SK-N-SH (cell line): Measurements from ENCODE around the gene ATOSA. TPM values are rescaled to one million over a fixed set of nuclear protein-coding genes. Genes with fewer than 3 reads are reported as not detected.

Source experiments
- CTCF ChIA-PET: fragments of 300-600, 350-600 bp; formaldehyde crosslinking; extraction: SDS; loops from one replicate; lab custom pipeline; 2021; lab: Yijun Ruan, JAX
- POLR2A ChIA-PET: fragments of 350-600 bp; sonication (Branson Sonifier 250); formaldehyde crosslinking; extraction: SDS; loops from one replicate; lab custom pipeline; 2020; ENCODE audit warnings: antibody characterized with exemption, inconsistent platforms; lab: Yijun Ruan, JAX
- DNase-seq: peaks from one replicate; pipeline ENCODE4 v3.0.0; 2012
- H2AFZ ChIP-seq: fragments of 200-600 bp; sonication (generic); 2 replicates; pipeline ENCODE4 v1.8.1; 2016; ENCODE audit warnings: antibody characterized with exemption, mild to moderate bottlenecking, low read depth
- H3F3A ChIP-seq: fragments of 200-600 bp; sonication (generic); replicated peaks from 2 replicates; pipeline ENCODE3; 2016; ENCODE audit warnings: antibody characterized with exemption, mild to moderate bottlenecking; ENCODE audit not compliant: insufficient read depth
- H3K27ac ChIP-seq, 2 experiments: fragments of 200-500 bp in 1 of 2; fragments of 200-600 bp in 1 of 2; sonication (Bioruptor generic) in 1 of 2; sonication (generic), shearing (Covaris generic) in 1 of 2; 2 replicates each; pipeline versions ENCODE4 v1.5.1 to v1.6.1; 2014 to 2016; ENCODE audit warnings: low read depth in 2 of 2, inconsistent platforms in 1 of 2, low read length in 1 of 2, mild to moderate bottlenecking in 1 of 2, mixed read lengths in 1 of 2
- H3K27me3 ChIP-seq: fragments of 200-600 bp; sonication (generic), shearing (Covaris generic); 2 replicates; pipeline ENCODE4 v1.6.1; 2016; ENCODE audit warnings: mixed run types; ENCODE audit not compliant: insufficient read depth
- H3K36me3 ChIP-seq, 2 experiments: fragments of 200-500 bp in 1 of 2; fragments of 200-600 bp in 1 of 2; sonication (Bioruptor generic) in 1 of 2; sonication (generic) in 1 of 2; replicated peaks in 1 of 2; 2 replicates each; pipeline versions ENCODE3 to v1.5.1; 2014 to 2016; ENCODE audit warnings: low read length in 1 of 2, mild to moderate bottlenecking in 1 of 2; ENCODE audit not compliant: insufficient read depth in 2 of 2, control insufficient read depth in 1 of 2
- H3K4me1 ChIP-seq, 2 experiments: fragments of 200-500 bp in 1 of 2; fragments of 200-600 bp in 1 of 2; sonication (Bioruptor generic) in 1 of 2; sonication (generic), shearing (Covaris generic) in 1 of 2; 2 replicates each; pipeline versions ENCODE4 v1.5.1 to v1.6.1; 2014 to 2016; ENCODE audit warnings: low read depth in 1 of 2, low read length in 1 of 2, mixed run types in 1 of 2; ENCODE audit not compliant: insufficient read depth in 2 of 2, control insufficient read depth in 1 of 2
- H3K4me2 ChIP-seq: fragments of 200-600 bp; sonication (generic), shearing (Covaris generic); 2 replicates; pipeline ENCODE4 v1.6.1; 2017; ENCODE audit warnings: mixed run types
- H3K4me3 ChIP-seq, 2 experiments: fragments of 200-500 bp in 1 of 2; fragments of 200-600 bp in 1 of 2; sonication (Bioruptor generic) in 1 of 2; sonication (generic), shearing (Covaris generic) in 1 of 2; 2 replicates each; pipeline versions ENCODE4 v1.5.1 to v1.8.1; 2014 to 2016; ENCODE audit warnings: low read depth in 2 of 2, inconsistent platforms in 1 of 2, low read length in 1 of 2, mild to moderate bottlenecking in 1 of 2, mixed read lengths in 1 of 2, moderate library complexity in 1 of 2
- H3K79me2 ChIP-seq: fragments of 200-600 bp; sonication (generic); 2 replicates; pipeline ENCODE4 v1.8.1; 2017; ENCODE audit warnings: mild to moderate bottlenecking; ENCODE audit not compliant: insufficient read depth
- H3K9ac ChIP-seq: fragments of 200-600 bp; sonication (generic); 2 replicates; pipeline ENCODE4 v1.6.1; 2017; ENCODE audit warnings: mixed run types
- H3K9me2 ChIP-seq: fragments of 200-600 bp; sonication (generic); 2 replicates; pipeline ENCODE4 v1.6.1; 2017; ENCODE audit warnings: mixed run types
- H3K9me3 ChIP-seq: fragments of 200-600 bp; sonication (generic); 2 replicates; pipeline ENCODE4 v1.6.1; 2017; ENCODE audit warnings: mixed run types, mild to moderate bottlenecking, moderate library complexity
- H4K20me1 ChIP-seq: fragments of 200-600 bp; sonication (generic); 2 replicates; pipeline ENCODE4 v1.6.1; 2017; ENCODE audit warnings: mild to moderate bottlenecking, mixed run types; ENCODE audit not compliant: insufficient read depth
- CHD2 ChIP-seq: fragments of 150-350 bp; IDR thresholded peaks from 2 replicates; pipeline ENCODE4 v1.6.1; 2018; ENCODE audit warnings: low read length; ENCODE audit not compliant: partially characterized antibody
- CTCF ChIP-seq: fragments of 200-600 bp; sonication (generic); IDR thresholded peaks from 2 replicates; pipeline ENCODE4 v1.6.1; 2017; ENCODE audit warnings: antibody characterized with exemption, mild to moderate bottlenecking, moderate library complexity
- ELF1 ChIP-seq: IDR thresholded peaks from 2 replicates; pipeline ENCODE4 v1.4.0; 2012
- EP300 ChIP-seq, 2 experiments: IDR thresholded peaks; 2 replicates each; pipeline versions ENCODE4 v1.4.0 to v1.6.1; 2012; ENCODE audit warnings: borderline replicate concordance in 1 of 2, low read depth in 1 of 2, low read length in 1 of 2
- FOSL2 ChIP-seq: IDR thresholded peaks from 2 replicates; pipeline ENCODE4 v1.4.0; 2012; ENCODE audit warnings: low read depth, mild to moderate bottlenecking, moderate library complexity, borderline replicate concordance
- FOXJ3 ChIP-seq: sonication (generic); formaldehyde crosslinking; IDR thresholded peaks from 2 replicates; pipeline ENCODE4 v1.5.1; 2020; ENCODE audit warnings: mild to moderate bottlenecking, missing genetic modification reagents
- FOXM1 ChIP-seq: IDR thresholded peaks from 2 replicates; pipeline ENCODE4 v1.4.0; 2012; ENCODE audit warnings: low read depth, mild to moderate bottlenecking
- GABPA ChIP-seq: IDR thresholded peaks from 2 replicates; pipeline ENCODE4 v1.4.0; 2012; ENCODE audit warnings: low read depth, mild to moderate bottlenecking
- GATA2 ChIP-seq: sonication (generic); formaldehyde crosslinking; IDR thresholded peaks from 2 replicates; pipeline ENCODE4 v1.5.0; 2020; ENCODE audit warnings: mild to moderate bottlenecking, missing genetic modification reagents
- IRF3 ChIP-seq: fragments of 150-350 bp; IDR thresholded peaks from 2 replicates; pipeline ENCODE4 v1.6.1; 2016; ENCODE audit warnings: mild to moderate bottlenecking, low read depth, low read length
- MAX ChIP-seq: IDR thresholded peaks from 2 replicates; pipeline ENCODE4 v1.4.0; 2012; ENCODE audit warnings: low read depth
- MEF2A ChIP-seq: IDR thresholded peaks from 2 replicates; pipeline ENCODE4 v1.4.0; 2012; ENCODE audit warnings: low read depth, borderline replicate concordance
- MXI1 ChIP-seq: IDR thresholded peaks from 2 replicates; pipeline ENCODE4 v1.6.1; 2012; ENCODE audit warnings: mild to moderate bottlenecking, low read depth, low read length, improper control_type of control experiment
- NFIC ChIP-seq: IDR thresholded peaks from 2 replicates; pipeline ENCODE4 v1.4.0; 2012; ENCODE audit warnings: borderline replicate concordance
- POLR2AphosphoS5 ChIP-seq: IDR thresholded peaks from 2 replicates; pipeline ENCODE4 v1.6.1; 2012; ENCODE audit warnings: low read depth, low read length
- REST ChIP-seq: IDR thresholded peaks from 2 replicates; pipeline ENCODE4 v1.6.1; 2012; ENCODE audit warnings: mild to moderate bottlenecking, low read depth, low read length, moderate library complexity
- RFX5 ChIP-seq: IDR thresholded peaks from 2 replicates; pipeline ENCODE4 v1.6.1; 2012; ENCODE audit warnings: mild to moderate bottlenecking, improper control_type of control experiment, low read length
- TAF1 ChIP-seq: IDR thresholded peaks from 2 replicates; pipeline ENCODE4 v1.6.1; 2012; ENCODE audit warnings: low read depth, mild to moderate bottlenecking, low read length, moderate library complexity, borderline replicate concordance
- USF1 ChIP-seq: IDR thresholded peaks from 2 replicates; pipeline ENCODE4 v1.4.0; 2012; ENCODE audit warnings: low read depth, borderline replicate concordance
- YY1 ChIP-seq: IDR thresholded peaks from 2 replicates; pipeline ENCODE4 v1.4.0; 2012; ENCODE audit warnings: low read depth, mild to moderate bottlenecking
- ZBTB33 ChIP-seq: IDR thresholded peaks from 2 replicates; pipeline ENCODE4 v1.4.0; 2012; ENCODE audit warnings: low read depth, borderline replicate concordance
- WGBS: methylation state at CpG from one replicate; pipeline ENCODE4 v1.1.6; 2017; ENCODE audit warnings: low lambda C conversion rate; 5-methylcytosine and 5-hydroxymethylcytosine counted together
- polyA plus RNA-seq, 3 experiments: library from polyadenylated mRNA; depleted of rRNA; stranded (reverse); fragments of >200 nt; gene quantifications; 2 replicates each; pipeline ENCODE4 v1.2.3, GENCODE V29; 2012
- TF ChIP-seq, protein P1 (sequence below): IDR thresholded peaks from 2 replicates; pipeline ENCODE4; 2012

ATOSA gene
- polyA plus RNA-seq, 1 of the 3 experiments (the other 2 are of a cell fraction) = 7.4 TPM

- POLR2A ChIA-PET = interaction anchor here (0.8 kb wide), 1 partner anchor 27 kb away, joined by 5 read pairs; the partner anchor contains the start of gene ATOSA
- CTCF ChIA-PET = interaction anchor here (0.6 to 1.7 kb wide), 5 partner anchors 24 to 395 kb away, joined by 3 to 4 read pairs (median 3); no protein-coding TSS in a partner anchor
- TF ChIP-seq REST (no peak; the same call in 1 of the 2 replicates), IRF3 (peak; percentile 41; the same call in 1 of the 2 replicates), ZBTB33 (no peak), FOXM1 (no peak), MEF2A (no peak), MAX (peak; percentile 60), FOSL2 (no peak), MXI1 (peak; percentile 70), YY1 (no peak), USF1 (no peak), CHD2 (peak; percentile 75), ELF1 (peak; percentile 23; the same call in 1 of the 2 replicates), TAF1 (0 out of 2 replicates have a peak, but pooled peaks have one; percentile 33), NFIC (peak; percentile 22; the same call in 1 of the 2 replicates), GATA2 (CRISPR knock-in tag) (no peak), GABPA (no peak; the same call in 1 of the 2 replicates), POLR2AphosphoS5 (peak; percentile 71), EP300 (IDR thresholded peaks at IDR 0.05; ENCODE audit: borderline replicate concordance in 1 of 2, low read depth in 1 of 2, low read length in 1 of 2) (peak in 1 of 2 experiments; percentile 89; a peak in 3 of 4 replicates), RFX5 (peak; percentile 98), CTCF (no peak), FOXJ3 (CRISPR knock-in tag) (no peak)
- TF ChIP-seq, protein P1, sequence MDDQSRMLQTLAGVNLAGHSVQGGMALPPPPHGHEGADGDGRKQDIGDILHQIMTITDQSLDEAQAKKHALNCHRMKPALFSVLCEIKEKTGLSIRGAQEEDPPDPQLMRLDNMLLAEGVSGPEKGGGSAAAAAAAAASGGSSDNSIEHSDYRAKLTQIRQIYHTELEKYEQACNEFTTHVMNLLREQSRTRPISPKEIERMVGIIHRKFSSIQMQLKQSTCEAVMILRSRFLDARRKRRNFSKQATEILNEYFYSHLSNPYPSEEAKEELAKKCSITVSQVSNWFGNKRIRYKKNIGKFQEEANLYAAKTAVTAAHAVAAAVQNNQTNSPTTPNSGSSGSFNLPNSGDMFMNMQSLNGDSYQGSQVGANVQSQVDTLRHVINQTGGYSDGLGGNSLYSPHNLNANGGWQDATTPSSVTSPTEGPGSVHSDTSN = peak; percentile 22; the same call in 1 of the 2 replicates
Observed at GRCh38 chr15:52651868-52652267, 27.3 kb downstream of the ATOSA start.

More at GRCh38 chr15:52651868-52652267, 27.3 kb downstream of the ATOSA start:
- peaks cover 12% of the 10 kb centered on the region for H3F3A ChIP-seq
- peak; percentile 71 for DNase-seq
- H3K79me2 ChIP-seq = no peaks in the 10 kb centered on the region
- no peaks in the 10 kb centered on the region for H3K9me2 ChIP-seq
- H3K4me2 ChIP-seq = peak overlapping the region; percentile 75
- no peaks in the 10 kb centered on the region for H4K20me1 ChIP-seq
- peak overlapping the region; percentile 81 to 98 for H3K27ac ChIP-seq
- H3K36me3 ChIP-seq = peaks cover 0 to 14% of the 10 kb centered on the region in 2 experiments
- H3K4me1 ChIP-seq = peaks cover 17 to 18% of the 10 kb centered on the region in 2 experiments; a peak in 3 of 4 replicates
- H3K9ac ChIP-seq = peak overlapping the region; percentile 70
- WGBS = 0% methylated on average over 8 of the region's 8 CpGs
- H3K27me3 ChIP-seq = no peaks in the 10 kb centered on the region
- peak overlapping the region; percentile 84 for H2AFZ ChIP-seq
- H3K4me3 ChIP-seq = peak overlapping the region; percentile 54 to 64
- H3K9me3 ChIP-seq = no peaks in the 10 kb centered on the region
